GM13976 (cell line): ENCODE data around the gene HCN3.
A peak's percentile ranks its signal among the peaks of the same experiment; 100 is the strongest.

Experiments
- DNase-seq: peaks from one replicate; pipeline ENCODE4 v3.0.0; 2012; ENCODE audit warnings: low spot score
- CTCF ChIP-seq: IDR thresholded peaks from 2 replicates; pipeline ENCODE4 v1.5.1; 2012; ENCODE audit warnings: borderline replicate concordance, mild to moderate bottlenecking; ENCODE audit not compliant: insufficient read depth; ENCODE audit errors: extremely low read depth, missing control alignments, control extremely low read depth
- in situ Hi-C: fragments of 300-500 bp; cut with MboI; formaldehyde crosslinking; loops from one replicate; pipeline ENCODE4 v1.12.0; 2022; ENCODE audit warnings: low sequenced_read_pairs, mixed read lengths, inconsistent platforms; ENCODE audit not compliant: unreplicated experiment

HCN3 gene

GRCh38 chr1:155318082-155318481, 40.8 kb downstream of the HCN3 start:
- no peak for DNase-seq
- TF ChIP-seq CTCF = no peak
- in situ Hi-C loops = no loop called here

GRCh38 chr1:155319536-155319935, 42.3 kb downstream of the HCN3 start:
- no peak for DNase-seq
- in situ Hi-C loops = no loop called here
- no peak for TF ChIP-seq CTCF

DNA sequence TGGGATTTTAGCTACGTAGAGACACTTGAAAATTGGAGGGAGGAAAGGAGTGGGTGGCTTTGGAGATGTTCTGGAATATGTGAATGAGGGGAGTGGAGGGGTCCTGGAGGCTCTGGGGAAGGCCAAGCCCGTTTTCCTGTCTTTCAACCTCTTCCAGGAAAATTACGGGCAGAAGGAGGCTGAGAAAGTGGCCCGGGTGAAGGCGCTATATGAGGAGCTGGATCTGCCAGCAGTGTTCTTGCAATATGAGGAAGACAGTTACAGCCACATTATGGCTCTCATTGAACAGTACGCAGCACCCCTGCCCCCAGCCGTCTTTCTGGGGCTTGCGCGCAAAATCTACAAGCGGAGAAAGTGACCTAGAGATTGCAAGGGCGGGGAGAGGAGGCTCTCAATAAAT, 43.0 kb downstream of the HCN3 start:
- no peak for TF ChIP-seq CTCF
- DNase-seq = no peak
- in situ Hi-C loops = no loop called here

GRCh38 chr1:155320661-155321617, 43.7 kb downstream of the HCN3 start, which contains the start of gene RUSC1:
Gene RUSC1, plus strand, starts transcription at chr1:155320894. Its CDS starts 880 bp downstream, at chr1:155321774.
- in situ Hi-C loops = no loop called here
- DNase-seq = peak; percentile 83

GRCh38 chr1:155321639-155322503, 44.6 kb downstream of the HCN3 start:
- in situ Hi-C loops = no loop called here
- no peak for DNase-seq
- TF ChIP-seq CTCF = no peak

More at GRCh38 chr1:155320661-155321617, 43.7 kb downstream of the HCN3 start, which contains the start of gene RUSC1:
- no peak for TF ChIP-seq CTCF

GRCh38 chr1:155322571-155322952, 45.3 kb downstream of the HCN3 start:
- peak; percentile 57 for DNase-seq
- in situ Hi-C loops = no loop called here
- no peak for TF ChIP-seq CTCF
